T-helper 2 cell treated with Interferon-gamma antibody and Interleukin-4, amounts not matched to agents 100 ng/mL and 5 ng/mL, for 36 hours (primary cell): ENCODE data around the gene TRAPPC12. TPM values are rescaled to one million over a fixed set of nuclear protein-coding genes. Genes with fewer than 3 reads are reported as not detected.
"Not testable (repeated sequence)": the region's sequence is repeated elsewhere in the genome, so short reads cannot be mapped to it uniquely, and the experiment has no call there.

Source experiments
- intact Hi-C: fragments of 100-400 bp; cut with micrococcal nuclease; formaldehyde crosslinking; loops from one replicate; pipeline ENCODE4 v1.15.1; 2023
- total RNA-seq: library from RNA; stranded (reverse); gene quantifications from 2 replicates; pipeline ENCODE4 v1.2.3, GENCODE V29; 2022

TRAPPC12 gene
- 90.0 and 92.1 TPM in 2 replicates for total RNA-seq

- intact Hi-C loops: loop anchor here (1.0 to 5.0 kb wide), 2 partner anchors 195 to 1323 kb away; partner anchors contain the start of gene RPS7
Observed at GRCh38 chr2:3379647-3380534, at the start of gene TRAPPC12. Gene TRAPPC12, plus strand, starts transcription at chr2:3379694. Its CDS starts 7,930 bp downstream, at chr2:3387624.

GRCh38 chr2:3332133-3332532 is 47.4 kb upstream of the TRAPPC12 start:
- intact Hi-C loops: no loop called here

GRCh38 chr2:3334392-3335345 is 44.8 kb upstream of the TRAPPC12 start:
- intact Hi-C loops: no loop called here

- intact Hi-C loops: no loop called here
Observed at GRCh38 chr2:3336844-3337243, 42.6 kb upstream of the TRAPPC12 start.

GRCh38 chr2:3338340-3338739 is 41.2 kb upstream of the TRAPPC12 start:
- intact Hi-C loops: no loop called here

GRCh38 chr2:3340144-3340543 is 39.4 kb upstream of the TRAPPC12 start:
- intact Hi-C loops: no loop called here

GRCh38 chr2:3341336-3341735 is 38.2 kb upstream of the TRAPPC12 start:
- intact Hi-C loops: no loop called here

- intact Hi-C loops: no loop called here
Observed at GRCh38 chr2:3342324-3342723, 37.2 kb upstream of the TRAPPC12 start.

GRCh38 chr2:3343012-3343411 is 36.5 kb upstream of the TRAPPC12 start:
- intact Hi-C loops: no loop called here

GRCh38 chr2:3344897-3345296 is 34.6 kb upstream of the TRAPPC12 start:
- intact Hi-C loops: no loop called here

GRCh38 chr2:3345621-3346020 is 33.9 kb upstream of the TRAPPC12 start:
- intact Hi-C loops: no loop called here

GRCh38 chr2:3348767-3349166 is 30.7 kb upstream of the TRAPPC12 start:
- intact Hi-C loops: no loop called here

GRCh38 chr2:3349211-3349693 is 30.2 kb upstream of the TRAPPC12 start:
- intact Hi-C loops: no loop called here

GRCh38 chr2:3354986-3355385 is 24.5 kb upstream of the TRAPPC12 start:
- intact Hi-C loops: no loop called here

GRCh38 chr2:3355951-3356569 is 23.4 kb upstream of the TRAPPC12 start:
- intact Hi-C loops: no loop called here

- intact Hi-C loops: no loop called here
Observed at GRCh38 chr2:3356799-3357198, 22.7 kb upstream of the TRAPPC12 start.

- intact Hi-C loops: not testable (repeated sequence)
Observed at GRCh38 chr2:3357446-3357845, 22.0 kb upstream of the TRAPPC12 start.

GRCh38 chr2:3357926-3358325 is 21.6 kb upstream of the TRAPPC12 start:
- intact Hi-C loops: no loop called here

GRCh38 chr2:3361518-3362389 is 17.7 kb upstream of the TRAPPC12 start:
- intact Hi-C loops: no loop called here

GRCh38 chr2:3365219-3365618 is 14.3 kb upstream of the TRAPPC12 start:
- intact Hi-C loops: no loop called here
